H1 (cell line): Measurements from ENCODE around the gene TWIST2. TPM values are rescaled to one million over a fixed set of nuclear protein-coding genes. Genes with fewer than 3 reads are reported as not detected.

Experiments
- CTCF ChIA-PET: fragments of 300-600 bp; sonication (Branson Sonifier 250); formaldehyde crosslinking; loops from one replicate; lab custom pipeline; 2021; ENCODE audit not compliant: partially characterized antibody; lab: Charles Lee
- POLR2A ChIA-PET: fragments of 300-600 bp; sonication (Branson Sonifier 250); formaldehyde crosslinking; loops from one replicate; lab custom pipeline; 2021; ENCODE audit warnings: inconsistent platforms; ENCODE audit not compliant: partially characterized antibody; lab: Charles Lee
- DNase-seq, 2 experiments: peaks; one replicate each; pipeline versions ENCODE4 v3.0.0 to v3.0.0-alpha.2; 2010 to 2022; ENCODE audit warnings: low spot score in 2 of 2, low read depth in 1 of 2, mixed read lengths in 1 of 2
- FAIRE-seq: peaks from 2 replicates; lab custom pipeline; 2011; peaks lifted over from hg19 to GRCh38; lab: Jason Lieb, UNC
- H2AFZ ChIP-seq: 2 replicates; pipeline ENCODE4 v1.8.1; 2012; ENCODE audit warnings: low read length, inconsistent platforms
- H2AK5ac ChIP-seq: 2 replicates; pipeline ENCODE4 v1.6.1; 2013; ENCODE audit warnings: low read depth, low read length
- H2BK120ac ChIP-seq: replicated peaks from 2 replicates; pipeline ENCODE3; 2013; ENCODE audit warnings: low read depth, low read length, inconsistent platforms
- H2BK12ac ChIP-seq: 2 replicates; pipeline ENCODE4 v1.6.1; 2013; ENCODE audit warnings: low read depth, low read length
- H2BK15ac ChIP-seq: 2 replicates; pipeline ENCODE4 v1.6.1; 2013; ENCODE audit warnings: low read length
- H2BK20ac ChIP-seq: 2 replicates; pipeline ENCODE4 v1.6.1; 2013; ENCODE audit warnings: low read length
- H2BK5ac ChIP-seq: 2 replicates; pipeline ENCODE4 v1.6.1; 2013; ENCODE audit warnings: low read depth, low read length
- H3K14ac ChIP-seq: 2 replicates; pipeline ENCODE4 v1.6.1; 2013; ENCODE audit warnings: inconsistent platforms; ENCODE audit not compliant: insufficient read length
- H3K18ac ChIP-seq: 2 replicates; pipeline ENCODE4 v1.6.1; 2013; ENCODE audit warnings: low read length; ENCODE audit errors: extremely low read depth
- H3K23ac ChIP-seq: 2 replicates; pipeline ENCODE4 v1.6.1; 2013; ENCODE audit warnings: inconsistent platforms; ENCODE audit not compliant: insufficient read length
- H3K23me2 ChIP-seq: 2 replicates; pipeline ENCODE4 v1.6.1; 2013; ENCODE audit warnings: low read depth, low read length
- H3K27ac ChIP-seq: 2 replicates; pipeline ENCODE4 v1.6.1; 2011; ENCODE audit warnings: low read depth, low read length, inconsistent platforms
- H3K27me3 ChIP-seq, 4 experiments: replicated peaks in 1 of 4; 1 replicate in 1 of 4; 2 replicates in 3 of 4; pipeline versions ENCODE4 v1.6.1 to v1.8.1; 2011 to 2013; ENCODE audit warnings: low read length in 3 of 4, mild to moderate bottlenecking in 3 of 4, inconsistent platforms in 2 of 4, mixed read lengths in 2 of 4, moderate library complexity in 1 of 4; ENCODE audit not compliant: control insufficient read depth in 3 of 4, insufficient read depth in 3 of 4; ENCODE audit errors: extremely low read depth in 1 of 4
- H3K36me3 ChIP-seq, 4 experiments: 2 replicates each; pipeline versions ENCODE4 v1.6.1 to v1.8.1; 2011 to 2013; ENCODE audit warnings: mild to moderate bottlenecking in 4 of 4, low read length in 3 of 4, moderate library complexity in 2 of 4, control low read depth in 1 of 4, inconsistent platforms in 1 of 4; ENCODE audit not compliant: insufficient read depth in 4 of 4, control insufficient read depth in 2 of 4
- H3K4ac ChIP-seq: replicated peaks from 2 replicates; pipeline ENCODE3; 2013; ENCODE audit warnings: low read length, low read depth, mixed read lengths, inconsistent platforms; ENCODE audit not compliant: insufficient read length
- H3K4me1 ChIP-seq, 4 experiments: replicated peaks in 1 of 4; 1 replicate in 1 of 4; 2 replicates in 3 of 4; pipeline versions ENCODE4 v1.6.1 to v1.8.1; 2011 to 2013; ENCODE audit warnings: low read length in 3 of 4, inconsistent platforms in 2 of 4, mixed read lengths in 1 of 4; ENCODE audit not compliant: insufficient read depth in 4 of 4, control insufficient read depth in 3 of 4
- H3K4me2 ChIP-seq, 2 experiments: 2 replicates each; pipeline versions ENCODE4 v1.6.1 to v1.8.1; 2011 to 2013; ENCODE audit warnings: low read depth in 2 of 2, low read length in 2 of 2, control low read depth in 1 of 2, inconsistent platforms in 1 of 2, mild to moderate bottlenecking in 1 of 2; ENCODE audit not compliant: insufficient read depth in 1 of 2
- H3K4me3 ChIP-seq, 4 experiments: fragments of 200-600, 300-600 bp in 1 of 4; sonication (generic), shearing (Covaris generic), sonication (Bioruptor Twin) in 1 of 4; 2 replicates each; pipeline versions ENCODE4 v1.5.1 to v1.8.1; 2011 to 2016; ENCODE audit warnings: low read length in 4 of 4, low read depth in 3 of 4, control low read depth in 2 of 4, inconsistent platforms in 2 of 4, mild to moderate bottlenecking in 2 of 4, mixed read lengths in 1 of 4, moderate library complexity in 1 of 4; ENCODE audit not compliant: insufficient read depth in 2 of 4; ENCODE audit errors: extremely low read depth in 1 of 4
- H3K56ac ChIP-seq: replicated peaks from 2 replicates; pipeline ENCODE3; 2013; ENCODE audit warnings: low read depth, mild to moderate bottlenecking, mixed read lengths, low read length, inconsistent platforms; ENCODE audit not compliant: insufficient read length
- H3K79me1 ChIP-seq: 2 replicates; pipeline ENCODE4 v1.6.1; 2013; ENCODE audit warnings: low read depth, low read length, control low read depth
- H3K79me2 ChIP-seq, 2 experiments: 2 replicates each; pipeline versions ENCODE4 v1.6.1 to v1.8.1; 2012 to 2013; ENCODE audit warnings: low read length in 2 of 2, mild to moderate bottlenecking in 2 of 2, inconsistent platforms in 1 of 2; ENCODE audit not compliant: insufficient read depth in 2 of 2, control insufficient read depth in 1 of 2
- H3K9ac ChIP-seq, 4 experiments: replicated peaks in 1 of 4; 1 replicate in 1 of 4; 2 replicates in 3 of 4; pipeline versions ENCODE4 v1.6.1 to v1.8.1; 2011 to 2013; ENCODE audit warnings: low read depth in 3 of 4, low read length in 3 of 4, control low read depth in 2 of 4, mild to moderate bottlenecking in 2 of 4, moderate library complexity in 2 of 4, inconsistent platforms in 1 of 4; ENCODE audit errors: extremely low read depth in 1 of 4
- H3K9me3 ChIP-seq, 2 experiments: 2 replicates each; pipeline versions ENCODE4 v1.6.1 to v1.8.1; 2012 to 2013; ENCODE audit warnings: mild to moderate bottlenecking in 2 of 2, moderate library complexity in 2 of 2, control low read depth in 1 of 2, inconsistent platforms in 1 of 2, low read depth in 1 of 2, low read length in 1 of 2, mixed read lengths in 1 of 2; ENCODE audit not compliant: insufficient read depth in 2 of 2
- H4K20me1 ChIP-seq, 2 experiments: replicated peaks in 1 of 2; 2 replicates each; pipeline versions ENCODE3 to v1.8.1; 2011 to 2013; ENCODE audit warnings: inconsistent platforms in 2 of 2, low read length in 2 of 2, mild to moderate bottlenecking in 1 of 2; ENCODE audit not compliant: insufficient read depth in 2 of 2, control insufficient read depth in 1 of 2
- H4K5ac ChIP-seq: 2 replicates; pipeline ENCODE4 v1.6.1; 2013; ENCODE audit warnings: low read length, low read depth, mixed read lengths, inconsistent platforms; ENCODE audit not compliant: insufficient read length
- H4K8ac ChIP-seq: 2 replicates; pipeline ENCODE4 v1.8.0; 2013; ENCODE audit warnings: mild to moderate bottlenecking, moderate library complexity, low read length, inconsistent platforms; ENCODE audit not compliant: insufficient read depth; ENCODE audit errors: extremely low read depth
- H4K91ac ChIP-seq: replicated peaks from 2 replicates; pipeline ENCODE3; 2013; ENCODE audit warnings: low read length, mixed read lengths, inconsistent platforms; ENCODE audit not compliant: insufficient read length
- FOSL1 ChIP-seq: IDR thresholded peaks from 2 replicates; pipeline ENCODE4 v1.6.1; 2011; ENCODE audit warnings: mild to moderate bottlenecking, low read depth, low read length, moderate library complexity; ENCODE audit not compliant: insufficient read depth
- GABPA ChIP-seq: IDR thresholded peaks from 2 replicates; pipeline ENCODE4 v1.6.1; 2011; ENCODE audit warnings: mild to moderate bottlenecking, low read length, moderate library complexity, borderline replicate concordance; ENCODE audit not compliant: insufficient read depth
- HDAC6 ChIP-seq: IDR thresholded peaks from one replicate; pipeline ENCODE4 v1.7.1; 2012; ENCODE audit warnings: low read depth, mild to moderate bottlenecking, inconsistent platforms, low read length, moderate library complexity
- KDM5A ChIP-seq: fragments of 200-600 bp; IDR thresholded peaks from 2 replicates; pipeline ENCODE4 v1.7.1; 2012; ENCODE audit warnings: mild to moderate bottlenecking, low read length, inconsistent platforms, mixed read lengths
- POLR2AphosphoS5 ChIP-seq: IDR thresholded peaks from 2 replicates; pipeline ENCODE4 v1.6.1; 2011; ENCODE audit warnings: low read depth, low read length
- POU5F1 ChIP-seq: IDR thresholded peaks from 2 replicates; pipeline ENCODE4 v1.6.1; 2011; ENCODE audit warnings: low read depth, mild to moderate bottlenecking, low read length, moderate library complexity
- SAP30 ChIP-seq: fragments of 300-600 bp; sonication (generic); IDR thresholded peaks from 2 replicates; pipeline ENCODE4 v1.7.1; 2012; ENCODE audit warnings: low read length, moderate library complexity, mild to moderate bottlenecking, inconsistent platforms; ENCODE audit not compliant: insufficient read depth, insufficient replicate concordance
- SP2 ChIP-seq: IDR thresholded peaks from 2 replicates; pipeline ENCODE4 v1.6.1; 2012; ENCODE audit warnings: mild to moderate bottlenecking, low read length, inconsistent platforms
- WGBS, 2 experiments: shearing (Covaris generic) in 1 of 2; methylation state at CpG; one replicate each; pipeline versions ENCODE4 v1.1.6 to v1.1.7; 2013 to 2015; ENCODE audit warnings: low lambda C conversion rate in 2 of 2, mixed read lengths in 2 of 2, inconsistent platforms in 1 of 2, low coverage in 1 of 2, missing lambda C conversion rate in 1 of 2; ENCODE audit not compliant: insufficient replicate concordance in 2 of 2, insufficient coverage in 1 of 2, insufficient read length in 1 of 2; ENCODE audit errors: extremely low coverage in 1 of 2, missing lambda C conversion rate in 1 of 2; 5-methylcytosine and 5-hydroxymethylcytosine counted together
- polyA plus RNA-seq, 7 experiments: library from polyadenylated mRNA; depleted of rRNA in 3 of 7; stranded (reverse) in 5 of 7; unstranded in 2 of 7; fragments of >200 nt in 5 of 7; fragments of 200-250 nt in 2 of 7; gene quantifications; 1 replicate in 5 of 7; 2 replicates in 1 of 7; 4 replicates in 1 of 7; pipeline versions ENCODE4 v1.2.1 to v1.2.3, GENCODE V29; 2011 to 2013; ENCODE audit warnings: missing spikeins in 2 of 7, mixed read lengths in 2 of 7
- total RNA-seq: library from RNA; stranded (reverse); fragmentation: NEBNext Ultra II Directional; extraction: Animal tissue kit (Norgen Biotek cat#: 25700); gene quantifications from 2 replicates; pipeline ENCODE4 v1.2.1, GENCODE V29; 2021

Gene TWIST2
- total and polyA plus RNA-seq, 2 of the 8 experiments (the other 6 are each of a cell fraction or from before 2014, with no cell fraction given) = 2.6 to 4.3 TPM

- Histone ChIP-seq H3K27ac (no peak overlapping the region), H3K14ac (no peak overlapping the region), H3K4me2 (no peak overlapping the region), H3K23me2 (no peaks in the 10 kb centered on the region), H3K23ac (no peak overlapping the region), H3K36me3 (no peaks in the 10 kb centered on the region), H4K20me1 (no peaks in the 10 kb centered on the region), H3K9me3 (peaks cover 0 to 2% of the 10 kb centered on the region in 2 experiments; a peak in 1 of 4 replicates), H2BK5ac (no peak overlapping the region), H2BK120ac (no peak overlapping the region), H4K5ac (no peak overlapping the region), H2AK5ac (no peak overlapping the region), H3K79me1 (no peaks in the 10 kb centered on the region), H2BK15ac (no peak overlapping the region), H3K4ac (no peak overlapping the region), H3K4me1 (no peaks in the 10 kb centered on the region), H3K79me2 (no peaks in the 10 kb centered on the region), H4K8ac (no peak overlapping the region), H3K9ac (no peak overlapping the region), H2BK12ac (no peak overlapping the region), H3K4me3 (no peak overlapping the region), H4K91ac (no peak overlapping the region), H3K56ac (no peak overlapping the region), H2BK20ac (no peak overlapping the region), H3K27me3 (no peaks in the 10 kb centered on the region), H3K18ac (no peak overlapping the region)
- 82% methylated on average over 11 of the region's 11 CpGs; no CpG with 5 or more reads in 1 of the 2 experiments for WGBS, 2 experiments
- no peak for DNase-seq
- POLR2A ChIA-PET = no interaction called here
- CTCF ChIA-PET = no interaction called here
- no peak for FAIRE-seq
- TF ChIP-seq SAP30 = no peak
- TF ChIP-seq FOSL1 = no peak
- TF ChIP-seq HDAC6 = no peak
- TF ChIP-seq POLR2AphosphoS5 = no peak
- TF ChIP-seq SP2 = no peak
- no peak for TF ChIP-seq KDM5A
- TF ChIP-seq POU5F1 = no peak
- TF ChIP-seq GABPA = no peak
- TF ChIP-seq, all 59 proteins: peak for 0
- no peak overlapping the region for H2AFZ ChIP-seq
Observed at GRCh38 chr2:238919307-238919706, 71.4 kb downstream of the TWIST2 start.
